Stimulated activated naive CD4-positive, alpha-beta T cell treated with Interleukin-2 at 50 U/mL for 16 hours (primary cell): ENCODE results near the gene MAP3K4.

ENCODE experiments used
- DNase-seq: peaks from one replicate; lab custom pipeline; 2025; lab: John Stamatoyannopoulos, UW

Gene MAP3K4

DNA sequence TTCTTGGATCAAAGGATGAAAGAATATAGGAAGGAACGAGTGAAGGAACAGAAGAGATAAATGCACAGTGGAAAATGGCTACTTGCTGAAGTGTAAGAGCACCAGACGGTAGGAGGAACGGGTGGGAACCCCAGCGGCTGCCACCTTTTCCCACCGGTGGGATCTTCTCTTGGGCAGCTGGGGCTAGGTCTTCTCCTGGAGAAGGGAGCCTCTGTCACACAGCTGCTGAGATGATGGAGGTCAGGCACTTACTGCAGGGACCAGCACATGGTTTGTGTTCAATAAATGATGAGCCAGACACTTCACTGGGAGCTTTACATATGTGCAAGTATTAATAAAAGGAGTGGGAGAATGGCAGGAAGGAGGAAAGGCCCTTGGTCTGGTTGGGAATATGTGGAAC lies 158.6 kb downstream of the MAP3K4 start:
- DNase-seq: no peak

- DNase-seq: no peak
These were observed 159.0 kb downstream of the MAP3K4 start for GRCh38 chr6:161150566-161150965.

DNA sequence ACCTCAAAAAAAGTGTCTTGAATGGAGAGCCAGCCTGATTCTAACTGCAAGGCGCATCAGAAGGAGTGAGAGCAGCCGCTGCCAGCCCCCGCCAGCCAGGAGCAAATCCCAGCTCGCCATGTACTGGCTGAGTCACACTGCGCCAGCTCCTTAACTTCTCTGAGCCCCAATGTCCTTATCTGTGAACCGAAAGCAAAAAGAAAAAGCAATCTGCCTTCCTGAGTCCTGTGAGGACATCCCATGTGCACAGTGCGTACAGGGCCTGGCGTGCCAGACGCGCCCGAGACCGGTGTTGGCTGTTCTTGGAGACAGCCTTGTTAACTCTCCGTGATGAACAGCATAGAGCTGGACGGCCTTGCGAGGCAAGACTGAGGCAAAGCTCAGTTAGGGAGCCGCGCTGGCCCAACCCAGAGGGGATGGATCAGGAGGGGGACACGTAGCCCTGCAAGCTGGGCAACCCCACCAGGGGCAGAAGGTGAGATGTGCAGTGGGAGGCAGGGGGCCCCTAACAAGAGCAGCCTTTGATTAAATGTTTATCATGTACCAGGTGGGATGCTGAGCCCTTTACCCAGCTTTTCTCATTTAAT lies 159.6 kb downstream of the MAP3K4 start:
- no peak for DNase-seq

- DNase-seq: no peak
These were observed 160.3 kb downstream of the MAP3K4 start for GRCh38 chr6:161151660-161152526.

- no peak for DNase-seq
These were observed 160.9 kb downstream of the MAP3K4 start for GRCh38 chr6:161152527-161152862.

DNA sequence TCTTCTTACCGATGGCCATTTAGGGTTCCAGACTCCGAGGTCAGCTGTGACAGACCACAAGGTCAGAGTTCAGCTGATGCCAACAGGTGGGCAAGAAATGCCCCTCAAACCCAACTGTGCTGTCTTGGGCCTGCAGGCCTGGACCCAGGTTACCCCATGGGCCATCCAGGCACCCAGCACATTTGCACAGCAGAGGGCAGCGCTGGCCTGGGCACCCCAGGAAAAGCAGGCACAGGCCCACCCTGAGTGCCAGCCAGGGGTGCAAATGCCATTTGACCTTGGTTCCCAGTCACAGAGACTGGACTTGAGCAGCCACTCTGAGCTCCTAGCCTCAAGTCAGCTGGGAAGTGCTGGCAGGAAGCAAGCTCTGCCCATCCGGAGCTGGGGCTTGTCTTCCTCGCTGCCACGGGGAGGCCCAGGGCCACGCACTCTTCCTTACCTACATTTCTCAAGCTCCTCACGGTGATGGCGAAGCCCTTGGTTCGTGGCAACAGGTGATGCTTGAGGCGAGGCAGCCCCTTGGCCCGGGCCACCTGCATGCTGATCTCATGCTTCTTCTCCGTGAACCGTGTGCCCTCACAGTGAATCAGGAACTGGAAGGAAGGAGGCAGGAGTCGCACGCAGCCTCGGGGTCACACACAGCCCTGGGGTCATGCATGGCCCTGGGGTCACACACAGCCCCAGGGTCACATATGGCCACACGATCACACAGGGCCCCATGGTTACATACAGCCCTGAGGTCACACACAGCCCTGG lies 161.5 kb downstream of the MAP3K4 start:
- no peak for DNase-seq

DNA sequence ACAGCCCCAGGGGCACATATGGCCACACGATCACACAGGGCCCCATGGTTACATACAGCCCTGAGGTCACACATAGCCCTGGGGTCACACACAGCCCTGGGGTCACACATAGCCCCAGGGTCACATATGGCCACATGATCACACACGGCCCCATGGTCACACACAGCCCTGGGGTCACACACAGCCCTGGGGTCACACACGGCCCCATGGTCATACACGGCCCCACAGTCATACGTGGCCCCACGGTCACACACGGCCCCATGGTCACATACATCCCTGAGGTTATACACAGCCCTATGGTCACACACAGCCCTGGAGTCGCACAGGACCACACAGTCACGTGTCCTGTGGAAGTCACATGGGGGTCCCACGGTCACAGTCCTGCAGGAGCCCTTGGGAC lies 162.2 kb downstream of the MAP3K4 start:
- no peak for DNase-seq

- DNase-seq: no peak
These were observed 163.3 kb downstream of the MAP3K4 start for GRCh38 chr6:161154796-161155335.

DNA sequence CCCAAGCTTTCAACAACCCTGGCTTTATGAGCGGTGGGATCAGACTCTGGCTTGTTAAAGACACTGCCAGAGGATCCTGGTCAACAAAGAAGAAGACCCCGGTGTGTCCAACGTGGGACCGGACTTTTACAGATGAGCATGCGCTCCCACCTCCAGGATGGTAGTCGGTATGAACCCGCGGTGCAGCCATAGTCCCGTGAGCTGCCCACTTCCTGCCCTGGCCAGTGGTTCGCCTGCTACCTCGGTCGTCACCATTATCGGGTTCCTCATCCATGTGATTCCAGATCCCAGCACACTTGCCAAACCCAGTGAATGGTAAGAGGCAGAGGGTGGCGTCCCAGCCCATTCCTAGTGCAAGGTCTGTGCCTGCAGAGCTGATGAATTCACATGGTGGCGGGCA lies 169.6 kb downstream of the MAP3K4 start:
- DNase-seq: no peak

DNA sequence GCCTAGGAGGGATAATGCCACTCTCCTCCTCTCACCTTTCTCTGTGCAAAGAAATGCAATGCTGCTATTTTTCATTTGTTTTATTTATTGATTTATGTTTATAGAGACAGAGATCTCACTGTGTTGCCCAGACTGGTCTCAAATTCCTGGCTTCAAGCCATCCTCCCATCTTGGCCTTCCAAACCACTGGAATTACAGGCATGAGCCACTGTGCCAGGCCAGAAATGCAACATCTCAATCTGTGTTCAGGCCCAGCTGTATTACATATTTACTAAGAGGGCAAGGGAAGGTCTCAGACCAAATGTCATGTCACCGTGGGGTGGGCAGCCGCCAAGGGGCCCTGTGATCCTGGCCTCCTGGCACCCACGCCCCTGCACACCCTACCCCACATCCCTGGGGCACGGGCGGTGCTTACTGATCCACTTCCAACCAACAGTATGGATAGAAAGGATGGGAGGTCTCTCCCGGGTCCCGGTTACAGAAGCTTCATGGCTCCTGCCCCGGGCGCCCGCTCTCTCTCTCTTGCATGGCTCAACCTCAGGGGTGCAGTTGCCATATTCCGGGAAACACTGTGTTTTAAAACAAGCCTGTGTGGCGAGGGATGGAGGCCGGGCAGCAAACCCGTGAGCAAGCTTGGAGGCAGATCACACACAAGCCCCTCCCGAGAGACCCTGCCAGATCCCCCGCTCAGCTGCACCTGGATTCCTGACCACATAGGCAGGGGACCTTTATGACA lies 170.5 kb downstream of the MAP3K4 start:
- no peak for DNase-seq

- DNase-seq: no peak
These were observed 171.2 kb downstream of the MAP3K4 start for GRCh38 chr6:161162722-161163121.

DNA sequence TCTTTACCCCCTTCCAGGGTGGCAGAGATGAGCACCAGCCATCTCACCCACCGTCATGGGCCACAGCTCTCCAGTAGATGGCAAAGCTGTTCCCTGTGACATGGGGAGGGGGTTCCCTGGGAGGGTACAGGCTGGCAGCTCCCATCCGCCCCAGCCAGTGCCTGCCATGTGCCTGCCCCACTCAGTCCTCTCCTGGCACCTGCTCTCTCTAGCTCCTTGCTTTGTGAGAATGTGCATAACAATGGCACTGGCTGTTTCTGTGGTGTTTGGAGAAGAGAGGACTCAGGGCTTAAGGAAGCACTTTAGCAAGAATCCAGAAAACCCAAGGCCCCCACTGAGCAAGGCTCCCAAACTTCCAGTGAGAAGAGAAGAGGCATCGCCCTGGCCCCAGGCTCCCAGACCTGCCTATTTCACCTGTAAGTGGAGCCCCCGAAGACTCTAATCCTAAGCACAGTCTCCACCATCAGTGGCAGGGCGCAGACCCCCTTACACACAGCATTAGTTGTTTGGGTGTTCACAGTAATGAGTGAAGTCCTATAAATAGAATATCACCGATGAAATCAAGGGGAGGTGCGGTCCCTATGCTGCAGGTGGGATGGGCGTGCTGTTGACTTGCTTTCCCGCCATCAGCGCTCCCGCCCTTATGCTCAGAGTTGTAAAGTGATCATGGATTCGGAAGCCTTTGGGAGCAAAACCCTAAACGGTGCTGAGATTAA lies 172.1 kb downstream of the MAP3K4 start:
- DNase-seq: no peak

- no peak for DNase-seq
These were observed 172.6 kb downstream of the MAP3K4 start for GRCh38 chr6:161164182-161164625.

- no peak for DNase-seq
These were observed 174.6 kb downstream of the MAP3K4 start for GRCh38 chr6:161166176-161166575.

GRCh38 chr6:161166677-161167076 lies 175.1 kb downstream of the MAP3K4 start:
- DNase-seq: no peak
